GM21367 (cell line): ENCODE measurements around the gene DPP6.

Experiments
- ATAC-seq: cut with Tn5 transposase; IDR thresholded peaks from one replicate; pipeline ENCODE4 v1.9.1; 2021; ENCODE audit not compliant: unreplicated experiment

DPP6 gene

DNA sequence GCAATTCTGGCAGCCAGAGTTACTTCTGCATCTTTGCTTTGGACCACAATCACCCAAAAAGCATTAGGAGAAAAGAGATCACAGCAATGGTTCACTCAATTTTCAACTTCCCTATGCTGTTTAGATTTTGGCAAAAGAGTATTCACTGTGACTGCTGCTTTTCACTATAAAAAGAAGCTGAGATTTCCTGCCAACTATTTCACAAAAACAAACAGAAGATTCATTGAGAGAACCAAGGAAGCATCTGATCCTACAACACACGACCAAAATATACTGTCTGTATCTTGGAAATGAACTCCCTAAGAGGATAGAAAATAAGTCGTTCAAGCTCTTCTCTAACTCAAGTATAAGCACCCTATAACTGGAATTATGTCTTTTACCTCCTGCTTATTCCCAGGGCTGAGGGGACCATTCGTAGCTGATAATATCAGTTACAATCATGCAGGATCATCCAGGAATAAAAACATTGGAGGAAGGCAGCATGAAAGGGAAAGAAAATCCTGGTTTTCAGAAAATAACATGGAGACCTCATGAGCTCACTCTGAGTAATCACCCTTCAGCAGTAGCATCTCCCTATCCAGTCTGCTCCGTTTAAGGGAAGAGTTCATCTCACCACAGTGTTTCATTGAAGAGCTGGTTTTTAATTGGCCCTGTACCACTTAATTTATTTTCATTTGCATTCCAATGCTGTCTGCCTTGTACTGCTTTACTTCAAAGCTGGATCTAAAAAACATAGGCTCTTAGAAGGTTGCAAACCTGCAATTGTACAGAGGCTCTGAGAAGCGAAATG, 694.6 kb downstream of the DPP6 start:
- ATAC-seq = no peak

DNA sequence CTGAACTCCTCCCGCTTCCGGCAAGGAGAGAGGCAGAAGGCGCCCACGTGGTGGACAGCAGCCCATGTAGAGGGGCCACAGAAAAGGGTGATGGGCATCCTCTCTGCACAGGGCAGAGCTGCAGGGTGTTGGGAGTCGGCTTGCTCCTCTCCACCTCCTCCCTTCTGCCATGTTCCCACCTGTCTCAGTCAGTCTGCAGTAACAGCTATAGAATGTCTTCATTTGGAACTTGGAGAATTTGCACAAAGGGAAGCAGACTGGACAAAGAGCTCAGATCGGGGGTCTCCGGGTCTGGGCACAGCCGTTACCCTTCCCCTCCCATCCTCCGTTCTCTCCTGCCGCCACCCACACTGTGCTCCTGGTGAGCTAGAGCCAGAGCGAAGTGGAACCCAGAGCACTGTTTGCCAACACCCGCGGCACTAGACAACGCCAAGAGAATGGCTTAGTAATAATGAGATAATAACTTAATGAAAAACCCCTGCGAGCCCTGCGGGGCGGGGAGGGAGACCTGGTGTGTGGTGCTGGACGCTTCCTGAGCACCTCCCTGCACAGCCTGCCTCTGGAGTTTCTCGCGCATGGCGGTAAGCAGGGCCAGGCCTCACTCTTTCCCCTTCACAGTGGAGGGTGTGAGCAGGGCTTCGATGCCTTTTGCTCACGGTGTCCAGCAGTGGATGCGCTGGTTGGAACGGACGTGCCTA, 696.0 kb downstream of the DPP6 start:
- no peak for ATAC-seq

DNA sequence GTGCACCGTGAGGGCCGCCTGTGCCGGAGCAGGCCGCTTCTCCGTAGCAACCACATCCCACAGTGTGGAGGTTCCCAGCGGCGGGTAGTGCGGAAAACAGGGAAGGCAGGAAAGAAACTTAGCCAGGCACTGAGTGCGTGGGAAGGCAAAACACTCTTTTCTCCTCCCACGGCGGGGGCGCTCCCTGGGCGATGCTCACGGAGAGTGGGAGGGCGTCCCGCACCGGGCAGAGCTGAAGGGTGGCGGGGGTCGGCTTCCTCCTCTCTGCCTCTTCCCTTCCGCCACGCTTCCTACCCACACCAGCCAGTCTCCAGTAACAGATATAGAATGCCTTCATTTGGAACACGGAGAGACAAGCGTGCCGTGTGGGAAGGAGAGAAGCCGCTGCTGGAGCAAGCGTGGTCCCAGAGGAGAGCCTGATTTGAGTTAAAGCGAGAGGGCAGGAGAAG, 698.2 kb downstream of the DPP6 start:
- no peak for ATAC-seq

DNA sequence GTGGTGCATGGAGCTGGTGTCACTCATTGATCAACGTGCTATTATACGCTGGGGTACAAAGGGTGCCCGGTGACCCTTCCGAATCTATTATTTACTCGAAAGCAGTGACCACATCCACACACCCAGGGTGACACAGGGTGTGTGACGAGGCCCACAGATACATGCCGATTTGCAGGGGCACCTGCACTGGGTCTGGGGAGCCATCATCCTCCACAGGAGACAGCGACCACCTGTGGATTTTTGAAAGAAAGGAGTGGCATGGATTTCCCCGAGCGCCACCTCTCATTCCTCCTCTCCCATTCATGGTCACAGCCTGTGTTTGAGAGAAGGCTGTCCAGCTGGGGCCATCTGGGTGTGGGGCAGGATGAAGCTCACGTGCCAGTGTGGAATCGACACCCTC, 701.0 kb downstream of the DPP6 start:
- ATAC-seq = no peak

DNA sequence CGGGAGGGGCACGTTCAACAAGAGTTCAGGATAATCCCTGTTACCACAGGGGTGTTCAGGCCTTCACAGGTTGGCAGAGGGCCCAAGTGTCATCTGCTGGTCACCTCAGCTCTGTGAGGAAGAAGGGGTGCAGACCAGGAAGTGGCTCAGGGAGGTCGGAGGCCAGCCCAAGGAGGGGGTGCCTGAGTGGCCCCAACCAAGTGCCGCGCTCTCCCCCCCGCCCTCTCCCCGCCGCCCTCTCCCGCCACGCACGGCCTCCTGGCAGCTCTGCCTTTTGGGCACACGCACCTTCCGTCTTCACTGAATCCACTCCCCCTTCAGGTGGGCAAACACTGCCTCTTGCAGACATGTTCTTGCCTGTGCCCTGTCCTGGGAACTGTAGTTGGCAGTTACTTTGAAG, 705.6 kb downstream of the DPP6 start:
- no peak for ATAC-seq

DNA sequence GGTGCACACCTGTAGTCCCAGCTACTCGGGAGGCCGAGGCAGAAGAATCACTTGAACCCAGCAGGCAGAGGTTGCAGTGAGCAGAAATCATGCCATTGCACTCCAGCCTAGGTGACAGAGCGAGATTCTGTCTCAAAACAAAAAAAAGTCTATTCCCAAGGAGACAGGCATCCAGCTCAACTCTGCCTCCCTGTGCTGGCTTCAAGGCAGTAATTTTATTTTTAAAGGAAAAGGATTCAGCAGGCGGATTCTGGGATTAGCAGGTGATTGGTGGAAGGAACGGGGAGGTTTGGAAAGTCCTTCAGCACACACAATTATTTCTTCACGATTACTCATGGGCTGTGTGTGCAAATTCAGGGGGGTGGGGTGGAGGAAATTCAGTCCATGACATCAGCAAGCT, 707.8 kb downstream of the DPP6 start:
- ATAC-seq = no peak

DNA sequence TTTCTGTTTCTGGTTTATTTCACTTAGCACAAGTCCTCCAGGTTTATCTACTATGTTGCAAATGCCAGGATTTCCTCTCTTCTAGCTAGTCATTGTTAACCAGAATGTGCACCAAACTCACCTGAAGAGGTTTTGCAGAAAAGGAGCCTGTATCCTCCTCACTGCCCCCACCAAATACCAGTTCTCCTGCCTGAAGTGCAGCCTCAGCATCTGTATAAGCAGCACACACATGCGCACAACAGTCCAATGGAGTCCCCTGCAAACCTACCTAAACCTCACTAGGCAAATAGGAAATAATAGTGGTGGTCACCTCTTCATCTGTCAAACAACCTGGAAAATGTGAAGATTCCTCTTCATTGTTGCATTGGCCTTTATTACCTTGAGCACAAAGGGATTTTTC, 712.9 kb downstream of the DPP6 start:
- ATAC-seq = no peak

DNA sequence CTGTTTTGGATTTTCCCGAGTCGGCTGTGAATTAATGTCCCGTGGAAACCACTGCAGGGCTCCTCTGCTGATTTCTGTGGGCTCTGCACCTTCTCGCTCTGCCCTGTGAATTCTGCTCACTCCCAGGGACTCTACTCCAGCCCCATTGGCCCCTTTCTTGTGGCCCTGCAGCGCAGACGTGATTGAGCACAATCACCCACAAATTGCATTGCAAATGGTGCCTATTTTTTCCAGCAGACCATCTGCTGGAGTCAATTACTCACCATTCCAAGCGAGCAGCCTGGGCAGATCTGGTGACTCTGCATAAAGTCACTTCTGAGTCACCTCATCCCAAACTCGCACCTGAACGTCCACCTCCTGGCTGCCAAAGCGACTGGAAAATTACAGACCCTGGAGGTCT, 714.9 kb downstream of the DPP6 start:
- no peak for ATAC-seq

DNA sequence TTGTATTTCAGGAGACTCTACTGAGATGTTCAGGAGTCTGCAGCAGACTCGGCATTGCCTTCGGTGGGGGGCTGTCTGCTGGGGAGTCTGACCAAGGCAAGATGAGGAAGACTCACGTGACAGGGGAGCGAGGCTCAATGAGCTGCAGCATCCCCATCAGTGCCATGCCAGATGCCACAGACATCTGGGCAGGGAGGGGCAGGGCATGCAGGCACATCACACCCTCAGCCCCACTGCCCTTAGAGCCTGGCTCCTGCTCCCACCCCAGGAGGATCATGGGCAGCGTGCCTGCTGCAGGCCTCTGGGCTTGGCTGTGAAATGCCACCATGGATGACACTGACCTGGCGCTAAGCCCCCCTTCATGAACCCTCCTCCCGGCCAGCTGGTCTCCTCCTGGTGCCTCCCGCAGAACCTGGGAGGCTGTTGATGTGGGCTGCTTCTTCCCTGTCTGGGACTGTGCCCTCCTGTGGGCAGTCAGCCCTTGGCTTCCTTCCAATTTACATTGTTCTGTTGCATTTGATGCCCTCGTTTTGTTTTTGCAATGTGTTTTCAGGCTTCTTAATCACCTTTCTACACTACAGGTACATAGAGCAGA, 715.7 kb downstream of the DPP6 start:
- ATAC-seq = no peak

DNA sequence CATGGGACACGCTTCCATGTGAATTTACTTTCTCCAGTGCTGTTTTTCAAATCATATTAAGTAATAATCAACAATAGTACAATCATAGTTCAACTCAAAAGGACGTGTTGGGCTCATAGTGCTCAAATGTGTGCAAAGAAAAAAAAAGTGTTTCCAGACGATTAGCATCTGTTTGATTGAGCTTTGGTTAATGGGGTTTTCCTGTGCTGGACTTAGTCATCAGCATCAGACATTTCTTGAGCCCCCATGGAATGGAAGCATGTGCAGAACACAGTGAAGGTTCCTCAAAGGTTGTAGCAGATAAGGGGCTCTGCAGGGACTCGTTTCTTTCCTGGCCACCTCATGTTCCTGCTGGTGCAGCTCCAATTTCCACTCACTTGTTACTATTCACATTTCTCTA, 716.8 kb downstream of the DPP6 start:
- ATAC-seq = no peak

DNA sequence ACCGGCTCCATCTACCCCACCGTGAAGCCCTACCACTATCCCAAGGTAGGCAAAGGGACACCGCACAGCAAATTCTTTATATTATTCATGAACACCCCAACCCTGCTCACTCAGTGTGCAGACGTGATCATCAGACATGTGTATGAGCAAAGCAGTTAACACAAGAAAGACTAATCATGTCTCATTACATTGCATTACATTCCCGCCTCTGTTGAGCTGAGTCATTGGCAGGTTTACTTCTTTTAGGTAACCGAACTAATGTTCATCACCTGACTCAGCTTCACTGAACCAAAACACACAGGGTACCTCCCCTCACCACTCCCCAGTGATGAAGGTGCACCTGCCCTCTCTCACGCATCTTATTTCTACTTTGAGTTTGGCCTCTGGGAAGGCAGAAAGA, 717.3 kb downstream of the DPP6 start:
- ATAC-seq = no peak

DNA sequence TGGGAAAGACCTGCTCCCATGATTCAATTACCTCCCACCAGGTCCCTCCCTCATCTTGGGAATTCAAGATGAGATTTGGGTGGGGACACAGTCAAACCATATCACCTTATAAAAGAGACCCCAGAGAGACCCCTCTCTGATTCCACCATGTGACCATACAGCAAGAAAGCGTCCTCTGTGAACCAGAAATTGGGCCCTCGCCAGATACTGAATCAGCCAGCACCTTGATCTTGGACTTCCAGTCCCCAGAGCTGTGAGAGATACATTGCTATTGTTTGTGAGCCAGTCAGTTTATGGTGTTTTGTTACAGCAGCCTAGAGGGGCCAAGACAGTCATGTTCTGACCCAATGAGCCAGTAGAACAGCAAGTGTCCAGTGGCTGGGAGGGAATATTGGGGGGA, 718.2 kb downstream of the DPP6 start:
- ATAC-seq = no peak

DNA sequence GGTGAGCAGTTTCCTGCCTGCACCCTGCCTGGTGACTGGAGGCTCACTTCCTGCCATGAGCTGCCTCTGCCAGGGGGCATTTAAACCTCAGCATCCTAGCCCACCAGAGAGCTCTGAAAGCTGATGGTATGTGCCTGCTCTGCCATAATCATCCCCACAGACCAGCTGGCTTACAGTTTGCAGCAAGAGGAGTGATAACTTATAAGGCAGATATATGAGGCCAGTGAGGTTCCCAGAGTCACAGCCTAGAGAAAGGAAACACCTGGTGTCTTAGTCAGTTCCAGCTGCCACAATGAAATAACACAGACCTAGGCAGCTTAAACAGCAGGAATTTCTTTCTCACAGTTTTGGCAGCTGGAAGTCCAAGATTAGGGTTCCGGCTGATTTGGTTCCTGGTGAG, 718.8 kb downstream of the DPP6 start:
- no peak for ATAC-seq

DNA sequence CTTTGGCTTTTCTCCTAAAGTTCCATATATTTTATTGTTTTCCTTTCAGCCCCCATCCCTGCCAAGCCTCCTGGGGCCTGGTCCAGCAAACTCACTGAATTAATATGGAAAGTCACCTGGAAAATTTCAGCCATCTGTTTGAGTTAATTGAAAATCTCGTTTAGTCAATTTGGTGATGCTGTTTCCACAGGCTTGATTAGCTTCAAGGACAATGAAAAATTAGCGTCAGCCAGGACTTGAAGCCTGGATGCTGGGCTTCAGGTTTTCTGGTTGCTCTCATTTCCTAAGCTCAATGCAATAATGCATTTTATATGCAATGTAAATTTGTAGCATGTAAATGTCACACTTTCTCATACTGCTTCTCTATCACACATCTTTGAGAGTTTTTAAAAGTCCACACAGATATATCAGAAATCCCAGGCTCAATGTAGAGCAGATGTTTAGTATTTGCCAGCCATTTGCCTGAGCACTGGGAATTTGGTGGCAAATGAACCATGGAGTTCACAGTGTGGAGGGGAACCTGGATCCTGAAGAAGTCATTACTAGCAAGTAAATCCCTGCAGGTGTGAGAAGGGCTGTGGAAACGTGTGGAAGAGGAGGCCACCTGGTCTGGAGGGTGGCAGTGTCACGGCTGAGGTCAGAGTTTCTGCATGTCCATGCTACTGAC, 722.2 kb downstream of the DPP6 start:
- no peak for ATAC-seq

DNA sequence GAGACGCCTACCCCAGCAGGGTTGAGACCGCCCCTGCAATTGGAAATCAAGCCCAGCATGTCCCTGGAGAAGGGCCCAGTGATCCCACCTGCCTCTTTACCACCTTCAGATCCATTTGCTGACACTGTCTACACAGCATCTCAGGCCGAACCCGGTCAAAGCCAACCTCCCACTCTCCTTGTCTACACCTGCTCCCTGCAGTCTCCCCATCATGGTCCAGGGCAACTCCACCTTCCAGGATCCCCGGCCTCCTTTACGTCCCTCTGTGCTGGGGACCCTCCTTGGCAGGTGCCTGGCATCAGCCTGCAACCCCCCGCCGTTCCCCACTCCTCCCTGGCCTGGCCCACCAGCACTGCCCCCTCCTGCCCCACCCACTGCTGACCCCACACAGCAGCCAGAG, 723.5 kb downstream of the DPP6 start:
- no peak for ATAC-seq

DNA sequence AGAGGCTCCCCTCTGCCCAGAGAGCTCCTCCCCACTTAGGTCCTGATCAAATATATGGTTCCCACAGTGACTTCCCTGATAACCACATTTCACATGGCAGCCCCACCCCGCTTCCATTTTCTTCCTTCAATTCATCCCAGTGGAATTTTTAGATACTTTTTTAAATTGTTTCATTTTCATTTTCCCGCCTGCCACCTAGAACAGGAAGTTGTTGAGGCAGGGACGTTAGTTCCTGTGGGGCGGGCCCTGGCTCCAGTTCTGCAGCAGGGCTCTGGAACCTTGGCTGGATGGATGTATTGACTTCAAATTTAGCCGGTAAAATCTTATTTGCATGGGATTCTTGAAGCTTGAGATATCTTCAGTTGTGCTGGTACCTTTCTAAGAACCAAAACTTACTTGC, 724.2 kb downstream of the DPP6 start:
- no peak for ATAC-seq

DNA sequence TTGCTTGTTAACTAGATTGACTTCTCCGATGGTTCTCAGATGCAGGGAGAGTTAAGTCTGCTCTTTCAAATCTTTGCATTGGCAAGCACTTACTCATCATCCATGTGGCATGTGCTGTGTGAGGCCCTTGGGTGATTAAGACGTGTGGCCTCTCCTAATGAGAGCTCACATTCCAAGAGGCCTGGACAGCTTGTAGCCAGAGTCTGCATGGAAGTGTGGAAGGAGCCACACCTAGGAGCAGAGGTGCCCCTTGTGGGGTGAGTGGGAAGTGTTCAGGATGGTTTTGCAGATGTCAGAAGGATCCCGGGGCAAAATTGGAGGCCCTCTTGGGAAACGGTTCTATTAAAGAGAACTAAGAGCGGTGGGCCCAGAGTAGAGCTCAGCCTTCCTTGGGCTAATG, 724.8 kb downstream of the DPP6 start:
- no peak for ATAC-seq

DNA sequence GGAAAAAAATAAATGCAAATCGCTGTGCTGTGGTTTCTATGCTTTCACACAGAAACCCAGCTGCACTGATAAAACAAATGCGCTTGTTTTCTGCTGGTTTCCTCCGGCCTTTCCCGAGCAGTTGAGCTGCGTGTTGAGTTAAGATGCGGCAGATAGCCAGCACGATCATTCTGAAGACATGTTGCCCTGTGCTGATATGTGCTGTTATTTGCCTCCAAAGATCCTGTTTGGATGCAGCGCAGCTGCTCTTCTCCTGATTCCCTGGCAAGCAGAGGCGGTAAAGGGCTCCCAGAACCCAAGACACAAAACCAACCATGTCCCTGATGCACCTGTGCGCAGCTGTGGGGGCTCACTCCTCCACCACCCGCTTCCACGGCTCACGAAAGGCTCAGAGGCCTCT, 725.3 kb downstream of the DPP6 start:
- no peak for ATAC-seq

DNA sequence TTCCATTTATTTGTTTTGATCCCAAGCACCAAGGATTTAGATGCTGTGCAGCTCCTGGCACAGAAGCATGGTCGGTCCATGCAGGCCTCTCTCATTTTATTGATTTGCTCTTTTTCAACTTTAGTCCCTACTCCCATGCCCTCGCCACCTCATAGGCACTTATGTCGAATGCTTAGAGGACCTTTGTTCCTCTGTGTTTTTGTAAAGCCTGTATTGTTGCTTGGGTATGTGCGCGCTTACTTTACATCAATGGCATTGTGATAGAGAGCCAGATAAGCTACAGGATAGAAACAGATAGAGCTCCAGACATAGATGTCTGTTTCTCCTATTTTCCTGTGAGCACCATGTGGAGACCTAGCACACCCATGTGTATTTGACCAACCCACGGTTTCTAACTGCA, 725.7 kb downstream of the DPP6 start:
- ATAC-seq = no peak

DNA sequence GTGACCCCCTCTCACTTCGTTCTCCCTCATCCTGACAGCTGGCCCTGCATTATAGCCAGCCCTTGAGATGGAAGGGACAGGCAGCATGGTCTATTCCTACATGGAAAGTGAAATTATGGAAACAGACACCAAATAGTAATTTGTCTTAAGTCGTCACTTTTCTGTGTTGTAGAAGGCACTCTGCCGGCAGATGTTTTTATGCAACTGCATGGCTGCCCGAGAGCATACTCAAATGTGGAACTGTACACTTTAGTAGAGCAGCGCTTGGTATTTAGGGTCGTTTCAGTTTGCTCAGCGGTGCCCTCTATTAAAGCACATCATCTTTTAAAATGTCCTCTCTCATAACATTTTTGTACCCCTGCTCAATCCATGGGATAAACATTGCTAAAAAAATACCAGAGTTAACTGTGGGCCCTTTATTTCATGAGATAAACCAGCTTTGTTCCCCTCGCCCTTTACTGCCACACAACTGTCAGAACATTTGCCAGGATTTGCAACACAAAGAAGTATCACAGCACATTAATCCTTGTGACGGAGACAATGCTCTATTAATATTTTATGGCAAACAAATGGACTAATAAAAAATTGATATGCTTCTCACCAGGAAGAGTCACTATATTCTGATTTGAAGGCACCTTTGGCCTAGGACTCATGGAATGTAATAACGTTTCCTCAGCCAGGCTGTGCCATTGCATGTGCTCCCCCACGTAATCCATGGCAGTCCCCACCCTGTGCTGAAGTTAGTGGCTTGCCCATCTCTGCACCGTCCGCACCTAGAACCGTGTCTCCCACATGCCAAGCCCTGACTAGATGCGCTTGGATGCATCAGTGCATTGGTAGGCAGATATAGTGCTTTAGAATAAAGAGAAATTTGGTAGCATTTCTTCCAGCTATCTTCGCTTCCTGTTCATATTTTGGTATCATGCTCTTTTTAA, 729.4 kb downstream of the DPP6 start:
- ATAC-seq = no peak
